Left ventricle myocardium inferior (tissue), 1 donor: ENCODE results near the gene MAML3. TPM values are rescaled to one million over a fixed set of nuclear protein-coding genes. Genes with fewer than 3 reads are reported as not detected.
"Not testable (repeated sequence)": the region's sequence is repeated elsewhere in the genome, so short reads cannot be mapped to it uniquely, and the experiment has no call there.

Experiments
- DNase-seq: peaks from one replicate; pipeline ENCODE4 v3.0.0-alpha.2; 2020
- H3K27ac ChIP-seq: fragments of 200-600 bp; replicated peaks from 2 replicates; pipeline ENCODE4 v1.8.0; 2021
- H3K27me3 ChIP-seq: fragments of 200-600 bp; 2 replicates; pipeline ENCODE4 v1.8.0; 2021; ENCODE audit warnings: low read depth
- H3K36me3 ChIP-seq: fragments of 200-600 bp; 2 replicates; pipeline ENCODE4 v1.8.0; 2021
- H3K4me1 ChIP-seq: fragments of 200-600 bp; 2 replicates; pipeline ENCODE4 v1.8.0; 2021
- H3K4me3 ChIP-seq: fragments of 200-600 bp; 2 replicates; pipeline ENCODE4 v1.8.0; 2021; ENCODE audit warnings: mild to moderate bottlenecking, moderate library complexity
- H3K9me3 ChIP-seq: fragments of 200-600 bp; replicated peaks from 2 replicates; pipeline ENCODE4 v1.8.0; 2021
- intact Hi-C: fragments of 100-400 bp; cut with micrococcal nuclease; formaldehyde crosslinking; loops from one replicate; pipeline ENCODE4 v1.11.0; 2022
- total RNA-seq: library from RNA; stranded (reverse); fragmentation: NEBNext Ultra II Directional; extraction: Animal tissue kit (Norgen Biotek cat#: 25700); gene quantifications from one replicate; pipeline ENCODE4 v1.2.1, GENCODE V29; 2021
- TF ChIP-seq, protein P1 (sequence below): fragments of 200-600 bp; IDR thresholded peaks from 2 replicates; pipeline ENCODE4 v1.8.0; 2021; ENCODE audit warnings: antibody characterized with exemption, mild to moderate bottlenecking, borderline replicate concordance
- donor health status: DM: no; HTN: yes; CAD: no; lungs with severe emphysema.

MAML3 gene
- total RNA-seq, 1 donor from 2014 or later: 2.6 TPM

DNA sequence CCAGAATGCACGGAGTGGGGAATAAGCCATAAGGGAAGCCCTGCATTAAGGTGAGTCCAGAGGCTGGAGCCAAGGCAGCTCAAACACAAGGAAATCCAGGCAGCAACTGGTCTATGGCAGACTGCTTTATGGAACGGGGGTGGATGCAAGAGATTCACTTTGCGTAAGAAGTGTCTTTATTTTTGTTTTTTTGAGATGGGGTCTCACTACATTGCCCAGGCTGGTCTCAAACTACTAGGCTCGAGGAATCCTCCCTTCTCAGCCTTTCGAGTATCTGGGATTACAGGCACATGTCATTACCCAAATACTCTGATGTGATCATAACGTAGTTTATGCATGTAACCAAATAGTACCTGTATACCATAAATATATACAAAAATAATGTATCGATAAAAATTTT is 199.5 kb downstream of the MAML3 start:
- intact Hi-C loops: no loop called here
- Histone ChIP-seq H3K4me3 (no peak overlapping the region), H3K4me1 (peaks cover 15% of the 10 kb centered on the region), H3K27ac (no peak overlapping the region), H3K9me3 (no peaks in the 10 kb centered on the region), H3K36me3 (no peaks in the 10 kb centered on the region), H3K27me3 (no peaks in the 10 kb centered on the region)
- TF ChIP-seq, protein P1, sequence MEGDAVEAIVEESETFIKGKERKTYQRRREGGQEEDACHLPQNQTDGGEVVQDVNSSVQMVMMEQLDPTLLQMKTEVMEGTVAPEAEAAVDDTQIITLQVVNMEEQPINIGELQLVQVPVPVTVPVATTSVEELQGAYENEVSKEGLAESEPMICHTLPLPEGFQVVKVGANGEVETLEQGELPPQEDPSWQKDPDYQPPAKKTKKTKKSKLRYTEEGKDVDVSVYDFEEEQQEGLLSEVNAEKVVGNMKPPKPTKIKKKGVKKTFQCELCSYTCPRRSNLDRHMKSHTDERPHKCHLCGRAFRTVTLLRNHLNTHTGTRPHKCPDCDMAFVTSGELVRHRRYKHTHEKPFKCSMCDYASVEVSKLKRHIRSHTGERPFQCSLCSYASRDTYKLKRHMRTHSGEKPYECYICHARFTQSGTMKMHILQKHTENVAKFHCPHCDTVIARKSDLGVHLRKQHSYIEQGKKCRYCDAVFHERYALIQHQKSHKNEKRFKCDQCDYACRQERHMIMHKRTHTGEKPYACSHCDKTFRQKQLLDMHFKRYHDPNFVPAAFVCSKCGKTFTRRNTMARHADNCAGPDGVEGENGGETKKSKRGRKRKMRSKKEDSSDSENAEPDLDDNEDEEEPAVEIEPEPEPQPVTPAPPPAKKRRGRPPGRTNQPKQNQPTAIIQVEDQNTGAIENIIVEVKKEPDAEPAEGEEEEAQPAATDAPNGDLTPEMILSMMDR: no peak
- no peak for DNase-seq

DNA sequence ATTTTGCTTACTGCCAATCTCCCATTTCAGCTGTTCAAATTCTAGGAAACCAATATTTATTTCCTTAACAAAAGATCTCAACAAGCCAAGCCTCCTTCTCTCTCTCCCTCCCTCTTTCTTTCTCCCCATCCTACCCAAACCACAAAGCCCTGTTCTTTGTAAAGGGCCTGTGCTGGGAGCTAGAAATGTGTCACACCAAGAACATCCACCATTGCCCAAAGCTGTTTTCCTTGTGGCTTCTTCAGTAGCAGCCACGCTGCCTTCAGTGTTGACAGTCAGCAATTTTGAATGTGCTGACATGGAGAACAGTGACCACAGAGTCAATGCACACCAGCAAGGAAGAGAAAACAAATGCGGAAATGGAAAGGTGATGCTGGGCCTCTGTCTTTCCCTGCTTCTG is 203.0 kb downstream of the MAML3 start:
- no peak for DNase-seq
- TF ChIP-seq, protein P1: no peak
- Histone ChIP-seq H3K27ac (no peak overlapping the region), H3K27me3 (no peaks in the 10 kb centered on the region), H3K36me3 (no peaks in the 10 kb centered on the region), H3K4me3 (no peak overlapping the region), H3K9me3 (no peaks in the 10 kb centered on the region), H3K4me1 (peaks cover 20% of the 10 kb centered on the region)
- intact Hi-C loops: no loop called here

DNA sequence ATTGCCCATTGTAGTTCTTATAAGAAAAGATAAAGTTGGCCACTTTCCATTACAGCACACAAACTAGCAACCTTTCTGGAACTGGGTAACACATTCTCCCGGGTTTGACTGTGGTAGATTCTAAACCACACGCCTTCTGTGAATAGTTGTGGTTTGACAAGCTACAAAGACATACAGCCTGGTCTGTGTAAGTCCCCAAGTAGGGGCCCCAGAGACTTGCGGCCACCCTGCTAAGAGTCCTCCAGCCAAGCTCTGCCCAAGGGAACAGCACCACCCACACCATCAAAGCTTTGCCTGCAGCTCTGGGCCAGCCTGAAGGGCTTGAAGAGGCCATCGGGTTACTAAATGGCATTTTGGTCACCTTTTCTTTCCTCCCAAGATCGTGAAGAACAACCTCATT is 203.4 kb downstream of the MAML3 start:
- Histone ChIP-seq H3K4me3 (no peak overlapping the region), H3K9me3 (no peaks in the 10 kb centered on the region), H3K27me3 (no peaks in the 10 kb centered on the region), H3K27ac (no peak overlapping the region), H3K36me3 (no peaks in the 10 kb centered on the region), H3K4me1 (peaks cover 15% of the 10 kb centered on the region)
- intact Hi-C loops: no loop called here
- TF ChIP-seq, protein P1: no peak
- no peak for DNase-seq

DNA sequence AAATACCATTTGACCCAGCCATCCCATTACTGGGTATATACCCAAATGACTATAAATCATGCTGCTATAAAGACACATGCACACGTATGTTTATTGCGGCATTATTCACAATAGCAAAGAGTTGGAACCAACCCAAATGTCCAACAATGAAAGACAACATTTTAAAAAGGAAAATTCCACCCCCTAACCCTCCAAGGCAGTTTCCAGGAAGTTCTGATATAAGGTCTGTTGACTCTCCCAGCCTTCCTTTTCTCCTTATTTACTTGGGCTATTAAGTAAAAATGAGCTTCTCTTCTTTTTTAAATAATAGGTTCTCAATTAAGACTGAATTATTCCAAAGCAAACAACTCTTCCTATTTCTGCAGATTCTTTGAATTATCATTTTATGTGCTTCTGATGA is 209.1 kb downstream of the MAML3 start:
- H3K27ac ChIP-seq, H3K36me3 ChIP-seq, H3K4me3 ChIP-seq, intact Hi-C loops, H3K9me3 ChIP-seq, DNase-seq, H3K27me3 ChIP-seq: not testable (repeated sequence)
- peaks cover 20% of the 10 kb centered on the region for H3K4me1 ChIP-seq

DNA sequence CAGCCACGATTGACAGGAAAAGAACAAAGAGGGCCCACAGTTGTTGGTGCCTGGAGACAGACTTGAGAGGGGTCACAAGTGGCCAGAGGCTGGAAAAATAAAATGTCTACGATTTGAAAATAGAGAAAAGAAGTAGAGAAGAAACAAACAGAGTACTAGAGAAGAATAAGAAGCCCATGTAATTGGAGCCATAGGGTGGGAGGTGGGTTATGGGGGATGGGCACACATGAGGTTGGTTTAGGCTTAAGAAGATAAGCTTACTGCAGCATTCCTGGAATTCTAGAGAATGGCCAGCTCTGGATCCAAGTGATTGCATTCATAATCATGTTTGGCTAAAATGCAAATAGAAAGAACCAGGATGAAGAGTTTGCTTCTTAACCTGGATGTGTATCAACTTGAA is 210.7 kb downstream of the MAML3 start:
- H3K27ac ChIP-seq: no peak overlapping the region
- TF ChIP-seq, protein P1: no peak
- intact Hi-C loops: no loop called here

DNA sequence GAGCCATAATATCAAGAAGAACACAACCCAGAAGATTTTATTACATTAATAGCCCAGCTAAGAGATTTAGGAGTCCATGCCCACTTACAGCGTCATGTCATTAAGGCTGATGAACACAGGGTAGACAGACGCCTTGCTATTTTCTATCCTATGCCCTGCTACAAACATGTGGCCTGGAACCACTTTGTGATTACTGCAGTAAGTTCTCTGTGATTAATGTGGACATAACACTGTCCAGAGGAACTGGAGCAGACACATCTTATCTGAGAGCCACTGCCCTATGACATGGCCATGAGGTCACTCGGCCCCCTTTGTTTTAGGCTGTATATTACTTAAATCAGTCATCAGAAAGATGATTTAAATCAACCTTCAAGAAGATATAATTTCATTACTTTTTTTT is 211.7 kb downstream of the MAML3 start:
- DNase-seq: no peak
- intact Hi-C loops: no loop called here
- H3K9me3 ChIP-seq: no peaks in the 10 kb centered on the region
- H3K27me3 ChIP-seq: no peaks in the 10 kb centered on the region
- no peak overlapping the region for H3K27ac ChIP-seq
- peaks cover 16% of the 10 kb centered on the region for H3K4me1 ChIP-seq
- TF ChIP-seq, protein P1: no peak
- no peak overlapping the region for H3K4me3 ChIP-seq
- no peaks in the 10 kb centered on the region for H3K36me3 ChIP-seq

More for the DNA sequence above, 210.7 kb downstream of the MAML3 start:
- no peak for DNase-seq
- H3K9me3 ChIP-seq: no peaks in the 10 kb centered on the region
- H3K4me1 ChIP-seq: peaks cover 20% of the 10 kb centered on the region
- H3K36me3 ChIP-seq: no peaks in the 10 kb centered on the region
- no peaks in the 10 kb centered on the region for H3K27me3 ChIP-seq
- H3K4me3 ChIP-seq: no peak overlapping the region
